ENCODE data around the gene ETV3L.

ETV3L gene

GRCh38 chr1:157099633-157100009, at the start of gene ETV3L:
TSS of gene ETV3L (minus strand) at chr1:157099808. CDS start at chr1:157099523, 285 bp downstream.
- DNase-seq = no peak

DNA sequence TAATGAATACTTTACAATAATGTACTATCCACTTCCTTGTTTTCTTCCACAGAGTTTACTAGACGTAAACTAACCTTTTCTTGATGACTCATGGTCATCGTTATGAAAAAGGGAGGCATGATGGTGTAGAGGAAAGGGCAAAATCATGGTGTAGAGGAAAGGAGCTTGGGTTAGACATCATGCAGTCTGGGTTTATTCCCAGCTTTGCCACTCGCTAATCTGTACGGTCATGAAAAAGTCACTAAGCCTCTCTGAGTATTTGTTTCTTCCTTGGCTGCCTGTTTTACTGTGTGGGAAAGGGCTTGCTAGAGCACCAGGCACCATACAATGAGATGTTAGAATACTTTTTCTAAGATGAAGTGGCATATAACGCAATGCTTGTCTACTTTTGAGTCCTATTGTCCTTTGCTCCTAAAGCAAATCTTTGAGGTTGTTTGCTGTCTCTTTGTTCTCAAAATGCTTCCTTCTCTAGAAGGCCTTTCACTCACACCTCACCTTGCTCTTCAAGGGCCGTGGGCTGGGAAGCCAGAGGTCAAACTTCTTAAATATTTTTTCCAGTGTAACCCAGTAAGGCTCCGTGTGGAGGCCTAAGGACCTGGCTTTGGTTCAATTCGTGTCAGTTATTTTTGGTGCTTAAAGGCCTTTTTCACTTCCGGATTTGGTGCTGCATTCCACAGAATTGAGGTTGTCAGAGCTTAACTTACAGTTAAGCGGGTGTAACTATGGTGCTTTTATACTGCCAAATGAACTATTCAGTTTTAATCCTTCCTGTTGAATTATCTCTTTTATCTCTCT, 48.5 kb upstream of the ETV3L start:
- DNase-seq = no peak

GRCh38 chr1:157147037-157147436, 47.4 kb upstream of the ETV3L start:
- DNase-seq = no peak

DNA sequence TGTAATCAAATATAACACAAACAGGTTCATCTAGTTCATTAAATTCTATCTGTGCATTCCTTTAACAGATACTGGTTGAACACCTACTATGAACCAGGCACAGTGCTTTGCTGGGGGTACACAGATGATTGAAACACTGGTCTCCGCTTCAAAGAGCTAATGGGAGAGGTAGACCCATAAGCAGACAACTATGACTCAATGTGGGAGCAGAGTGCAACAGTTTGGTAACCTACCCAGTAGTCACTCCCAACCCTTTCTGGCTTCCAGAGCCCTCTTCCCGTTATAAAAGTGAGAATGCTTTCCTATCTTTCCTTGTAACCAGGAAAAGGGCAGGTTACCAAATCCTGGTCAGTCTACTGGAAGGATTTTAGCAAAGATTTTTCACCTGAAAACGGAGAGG, 46.6 kb upstream of the ETV3L start:
- DNase-seq = peak; percentile 29

- no peak for DNase-seq
These were observed 45.5 kb upstream of the ETV3L start for GRCh38 chr1:157145076-157145475.

- no peak for DNase-seq
These were observed 44.9 kb upstream of the ETV3L start for GRCh38 chr1:157144509-157144908.

- no peak for DNase-seq
These were observed 43.3 kb upstream of the ETV3L start for GRCh38 chr1:157142765-157143423.

DNA sequence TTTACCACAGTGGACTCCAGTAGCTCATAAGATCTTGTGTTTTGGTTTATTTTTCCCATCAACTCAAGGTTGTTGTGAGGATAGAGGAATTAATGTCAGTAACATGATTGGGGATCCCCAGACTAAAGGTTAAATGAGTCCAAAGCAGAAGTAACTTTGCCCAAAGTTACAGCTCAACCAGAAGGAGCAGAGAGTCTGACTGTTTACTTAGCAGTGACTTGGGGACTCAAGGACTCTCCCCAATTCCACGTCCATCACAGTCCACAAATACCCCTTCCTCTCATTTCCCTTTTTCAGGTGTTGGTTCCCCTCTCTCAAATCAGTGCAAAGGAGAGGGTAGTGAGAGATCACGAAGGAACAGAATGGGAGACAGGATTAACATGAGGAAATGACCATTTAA, 42.6 kb upstream of the ETV3L start:
- no peak for DNase-seq

- DNase-seq = peak; percentile 76
These were observed 41.7 kb upstream of the ETV3L start for GRCh38 chr1:157141212-157141855.

GRCh38 chr1:157140063-157140588, 40.5 kb upstream of the ETV3L start:
- no peak for DNase-seq

DNA sequence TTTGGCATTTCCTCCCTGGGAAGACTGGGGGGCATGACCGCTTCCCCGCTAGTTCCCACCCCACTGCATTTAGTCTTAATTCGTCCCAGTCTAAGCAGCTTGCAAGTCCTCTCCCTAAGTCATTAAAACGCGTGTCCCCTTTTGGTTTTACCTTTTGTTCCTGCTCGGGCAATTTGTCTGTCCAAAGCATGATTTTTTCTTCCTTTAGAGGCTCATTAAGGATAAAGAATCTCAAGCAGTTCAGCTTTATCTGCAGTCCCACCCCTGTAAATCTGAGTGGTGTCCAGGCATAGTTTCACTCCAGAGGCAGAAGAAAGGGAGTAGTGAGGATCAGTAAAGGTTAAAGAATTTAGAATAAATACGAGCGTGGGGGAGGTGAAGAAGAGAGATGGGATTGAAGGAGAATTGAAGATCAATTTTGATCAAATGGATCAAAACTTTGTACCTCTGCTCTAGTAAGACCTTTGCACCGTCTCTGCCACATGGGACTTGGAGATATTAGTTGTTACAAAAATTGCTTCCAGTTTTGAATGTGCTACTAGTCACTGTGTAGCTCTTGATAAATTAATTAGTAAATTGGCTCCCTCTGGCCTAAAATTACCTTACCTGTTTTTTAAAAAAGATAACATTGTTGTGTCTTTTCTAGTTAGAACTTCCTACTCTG, 39.6 kb upstream of the ETV3L start:
- DNase-seq = no peak

DNA sequence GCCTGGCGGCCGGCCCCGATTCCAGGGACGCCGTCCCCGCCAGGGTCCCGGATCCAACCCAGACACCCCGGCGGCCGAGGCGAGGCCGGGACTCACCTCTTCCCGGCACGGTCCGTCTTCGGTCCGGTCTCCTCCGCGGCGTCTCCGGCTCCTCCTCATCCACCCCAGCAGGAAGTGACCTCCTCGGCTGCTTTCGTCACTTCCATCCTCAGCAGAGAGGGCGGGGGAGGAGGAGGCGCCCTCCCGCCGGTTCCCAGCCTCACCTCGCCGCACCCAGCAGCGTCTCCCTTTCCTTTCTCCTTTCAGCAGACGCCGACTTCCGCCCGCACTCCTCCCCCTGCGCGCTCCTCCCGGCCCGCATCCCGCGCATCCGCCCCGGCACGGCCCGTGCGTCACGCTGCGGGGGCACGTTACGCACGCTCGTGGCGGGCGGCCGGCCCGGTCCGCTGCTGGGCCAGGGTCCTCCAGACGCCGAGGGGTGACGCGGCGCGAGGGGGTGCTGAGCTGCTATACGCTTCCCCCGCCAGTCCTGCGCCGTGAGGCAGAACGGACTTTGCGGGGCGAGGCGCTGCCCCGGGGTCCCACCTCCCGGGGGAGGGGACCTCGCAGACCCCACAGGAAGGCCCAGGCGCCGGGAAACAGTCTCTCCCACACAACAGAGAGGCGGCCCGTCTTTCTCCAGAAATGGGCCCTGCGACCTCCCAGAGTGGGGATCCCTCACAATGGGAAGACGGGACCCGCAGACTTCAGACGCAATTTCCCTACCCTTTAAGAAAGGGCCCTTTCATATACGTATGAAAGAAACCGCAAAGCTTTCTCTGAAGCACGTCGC, 38.8 kb upstream of the ETV3L start, which contains the start of gene ETV3:
TSS of gene ETV3 (minus strand) at position 176 of the 832 bp plus-strand sequence. CDS start 2,043 bp downstream, outside the sequence.
- DNase-seq = peak; percentile 98

DNA sequence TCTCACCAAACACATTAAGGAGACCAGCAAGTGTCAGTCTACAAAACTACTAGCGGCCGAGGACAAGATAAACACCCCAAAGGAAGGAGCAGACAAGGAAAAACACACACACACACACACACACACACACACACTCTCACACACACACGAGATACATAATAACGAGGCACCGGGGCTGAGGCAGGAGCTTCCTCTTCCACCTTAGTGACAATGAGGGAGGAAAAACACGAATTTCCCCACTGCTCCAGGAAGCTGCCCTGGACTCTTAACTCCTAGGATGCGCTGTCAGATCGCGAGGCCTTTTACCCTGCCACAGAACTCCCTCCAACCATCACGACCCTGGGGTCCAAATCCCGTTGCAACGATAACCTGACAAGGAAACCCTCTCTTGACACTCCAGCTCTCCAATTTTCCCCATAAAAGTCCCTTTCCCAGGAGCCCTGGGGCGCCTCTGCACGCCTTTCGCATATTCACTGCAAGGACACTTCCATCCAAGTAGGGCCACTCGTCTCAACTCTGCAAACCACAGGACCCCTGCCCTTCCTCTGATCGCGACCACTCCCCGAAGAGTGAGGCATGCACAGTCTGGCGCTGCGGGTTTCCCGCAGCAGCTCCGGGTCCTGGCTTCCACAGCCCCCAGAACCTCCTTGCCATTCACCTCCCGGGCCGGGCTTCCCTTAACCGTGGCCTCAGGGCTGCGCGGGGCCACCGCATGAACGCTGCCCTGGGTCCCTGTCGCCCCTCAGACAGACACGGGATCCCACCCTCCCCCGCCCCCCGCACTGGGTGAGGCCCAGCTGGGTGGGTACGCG, 38.0 kb upstream of the ETV3L start:
- DNase-seq = no peak

- DNase-seq = no peak
These were observed 37.4 kb upstream of the ETV3L start for GRCh38 chr1:157137046-157137407.

GRCh38 chr1:157136133-157136532, 36.5 kb upstream of the ETV3L start:
- no peak for DNase-seq

GRCh38 chr1:157135646-157136045, 36.0 kb upstream of the ETV3L start:
- DNase-seq = peak; percentile 77

GRCh38 chr1:157135070-157135469, 35.5 kb upstream of the ETV3L start:
- no peak for DNase-seq

- DNase-seq = peak; percentile 89
These were observed 34.8 kb upstream of the ETV3L start for GRCh38 chr1:157134442-157134841.

GRCh38 chr1:157133426-157133825, 33.8 kb upstream of the ETV3L start:
- DNase-seq = no peak

DNA sequence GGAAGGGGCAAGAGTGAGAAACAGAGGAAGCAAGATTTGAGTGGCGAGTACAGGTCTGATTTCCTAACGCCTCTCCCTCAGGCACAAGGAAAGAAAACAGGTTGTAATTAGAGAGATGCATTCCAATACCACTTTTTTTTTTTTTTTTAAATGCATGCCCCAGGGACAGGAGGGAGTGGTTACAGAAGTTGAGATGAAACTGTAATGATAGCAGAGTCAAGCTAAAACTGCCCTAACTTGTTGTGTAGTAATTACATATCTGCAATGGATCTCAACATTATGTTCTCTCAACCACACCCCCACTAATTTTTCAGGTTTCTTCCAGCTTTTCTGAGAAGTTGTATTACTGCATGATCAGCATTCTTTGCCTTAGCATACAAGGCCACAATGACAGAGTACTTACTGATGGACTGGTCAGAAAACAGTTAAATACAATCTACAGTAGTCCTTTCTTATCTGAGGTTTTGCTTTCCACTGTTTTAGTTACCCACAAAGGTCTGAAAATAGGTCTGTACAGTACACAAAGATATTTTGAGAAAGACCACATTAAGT, 33.1 kb upstream of the ETV3L start:
- DNase-seq = no peak

DNA sequence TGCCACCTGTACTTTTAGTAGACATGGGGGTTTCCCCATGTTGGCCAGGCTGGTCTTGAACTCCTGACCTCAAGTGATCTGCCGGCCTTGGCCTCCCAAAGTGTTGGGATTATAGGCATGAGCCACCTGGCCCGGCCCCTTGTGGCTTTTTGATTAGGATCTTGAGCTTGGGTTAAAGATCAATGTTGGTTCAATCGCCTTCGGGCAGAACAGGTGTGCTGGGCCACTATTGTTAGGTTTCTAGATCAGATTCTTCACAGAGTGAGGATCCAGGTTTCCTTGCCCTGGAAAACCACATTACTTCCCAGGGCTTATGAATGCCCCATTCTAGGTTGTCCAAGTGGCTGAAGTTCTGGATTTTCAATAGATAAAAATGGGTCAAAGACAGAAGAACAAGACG, 32.5 kb upstream of the ETV3L start:
- peak; percentile 54 for DNase-seq
